Neural progenitor cell (in vitro differentiated cells): ENCODE results near the gene FLT3LG.

Experiments
- CTCF ChIP-seq: fragments of 200-600 bp; sonication (generic); IDR thresholded peaks from 2 replicates; pipeline ENCODE4 v1.5.1; 2017; ENCODE audit warnings: antibody characterized with exemption, mild to moderate bottlenecking
- EZH2 ChIP-seq: fragments of 200-600 bp; sonication (generic); IDR thresholded peaks from 2 replicates; pipeline ENCODE4 v1.6.1; 2017; ENCODE audit warnings: antibody characterized with exemption, mild to moderate bottlenecking, moderate library complexity

- TF ChIP-seq CTCF (no peak), EZH2 (no peak)
Observed at GRCh38 chr19:49455773-49456172, 18.2 kb upstream of the FLT3LG start.
